Measurements from ENCODE around the gene NIN.

The NIN gene

GRCh38 chr14:50865391-50866076 lies 34.6 kb upstream of the NIN start:
- no peak for DNase-seq

GRCh38 chr14:50864946-50865345 lies 34.0 kb upstream of the NIN start:
- in situ Hi-C loops (cut with HindIII; ENCODE audit: low pct_ligation_motif_present, low sequenced_read_pairs), result no loop called here
- no peak overlapping the region for H3K4me3 ChIP-seq (ENCODE audit: low read depth, low read length)
- TF ChIP-seq CTCF (IDR thresholded peaks at IDR 0.05; ENCODE audit: low read depth, low read length, missing control alignments), result no peak
- H3K27me3 ChIP-seq (replicated peaks), result no peaks in the 10 kb centered on the region
- no peak for DNase-seq
- no peak overlapping the region for H3K27ac ChIP-seq
- H3K36me3 ChIP-seq (replicated peaks), result no peaks in the 10 kb centered on the region

More at GRCh38 chr14:50865391-50866076, 34.6 kb upstream of the NIN start:
- Histone ChIP-seq H3K4me3 (ENCODE audit: low read depth, low read length) (no peak overlapping the region), H3K27me3 (replicated peaks) (no peaks in the 10 kb centered on the region), H3K36me3 (replicated peaks) (no peaks in the 10 kb centered on the region), H3K27ac (no peak overlapping the region)
- no peak for TF ChIP-seq CTCF (IDR thresholded peaks at IDR 0.05; ENCODE audit: low read depth, low read length, missing control alignments)
- in situ Hi-C loops (cut with HindIII; ENCODE audit: low pct_ligation_motif_present, low sequenced_read_pairs), result no loop called here

- Histone ChIP-seq H3K27me3 (replicated peaks) (no peaks in the 10 kb centered on the region), H3K27ac (no peak overlapping the region)
Observed at GRCh38 chr14:50864237-50864636, 33.3 kb upstream of the NIN start.

GRCh38 chr14:50862036-50862570 lies 31.1 kb upstream of the NIN start:
- no peak for DNase-seq
- Histone ChIP-seq H3K36me3 (replicated peaks) (no peaks in the 10 kb centered on the region), H3K27me3 (replicated peaks) (no peaks in the 10 kb centered on the region), H3K27ac (no peak overlapping the region), H3K4me3 (ENCODE audit: low read depth, low read length) (no peak overlapping the region)
- TF ChIP-seq CTCF (IDR thresholded peaks at IDR 0.05; ENCODE audit: low read depth, low read length, missing control alignments), result no peak
- in situ Hi-C loops (cut with HindIII; ENCODE audit: low pct_ligation_motif_present, low sequenced_read_pairs), result no loop called here

More at GRCh38 chr14:50864237-50864636, 33.3 kb upstream of the NIN start:
- H3K4me3 ChIP-seq (ENCODE audit: low read depth, low read length), result no peak overlapping the region
- no peak for DNase-seq
- in situ Hi-C loops (cut with HindIII; ENCODE audit: low pct_ligation_motif_present, low sequenced_read_pairs), result no loop called here
- H3K36me3 ChIP-seq (replicated peaks), result no peaks in the 10 kb centered on the region
- no peak for TF ChIP-seq CTCF (IDR thresholded peaks at IDR 0.05; ENCODE audit: low read depth, low read length, missing control alignments)

- TF ChIP-seq CTCF (IDR thresholded peaks at IDR 0.05; ENCODE audit: low read depth, low read length, missing control alignments), result peak; percentile 81
- peak overlapping the region; percentile 50 for H3K27ac ChIP-seq
- H3K36me3 ChIP-seq (replicated peaks), result no peaks in the 10 kb centered on the region
- peak overlapping the region; percentile 67 for H3K4me3 ChIP-seq (ENCODE audit: low read depth, low read length)
- no peaks in the 10 kb centered on the region for H3K27me3 ChIP-seq (replicated peaks)
- in situ Hi-C loops (cut with HindIII; ENCODE audit: low pct_ligation_motif_present, low sequenced_read_pairs), result no loop called here
- DNase-seq, result peak; percentile 83
Observed at GRCh38 chr14:50860478-50861086, 29.6 kb upstream of the NIN start.
